Epithelial cell of proximal tubule (primary cell): ENCODE results near the gene COL4A1. TPM values are rescaled to one million over a fixed set of nuclear protein-coding genes. Genes with fewer than 3 reads are reported as not detected.

Source experiments
- DNase-seq: peaks from one replicate; pipeline ENCODE4 v3.0.0-alpha.2; 2011; ENCODE audit warnings: low read depth
- H3K4me3 ChIP-seq: 2 replicates; pipeline ENCODE4 v1.5.1; 2011; ENCODE audit warnings: low read depth, mild to moderate bottlenecking, low read length
- total RNA-seq: library from RNA; depleted of rRNA; stranded (reverse); fragments of >200 nt; gene quantifications from 2 replicates; pipeline ENCODE4 v1.2.3, GENCODE V29; 2015
- TF ChIP-seq, protein P1 (sequence below): conservative IDR thresholded peaks from 2 replicates; pipeline ENCODE4 v1.5.1; 2012; ENCODE audit warnings: low read depth, mild to moderate bottlenecking, low read length

COL4A1 gene
- total RNA-seq, 1 donor from 2014 or later, result 547 TPM

DNA sequence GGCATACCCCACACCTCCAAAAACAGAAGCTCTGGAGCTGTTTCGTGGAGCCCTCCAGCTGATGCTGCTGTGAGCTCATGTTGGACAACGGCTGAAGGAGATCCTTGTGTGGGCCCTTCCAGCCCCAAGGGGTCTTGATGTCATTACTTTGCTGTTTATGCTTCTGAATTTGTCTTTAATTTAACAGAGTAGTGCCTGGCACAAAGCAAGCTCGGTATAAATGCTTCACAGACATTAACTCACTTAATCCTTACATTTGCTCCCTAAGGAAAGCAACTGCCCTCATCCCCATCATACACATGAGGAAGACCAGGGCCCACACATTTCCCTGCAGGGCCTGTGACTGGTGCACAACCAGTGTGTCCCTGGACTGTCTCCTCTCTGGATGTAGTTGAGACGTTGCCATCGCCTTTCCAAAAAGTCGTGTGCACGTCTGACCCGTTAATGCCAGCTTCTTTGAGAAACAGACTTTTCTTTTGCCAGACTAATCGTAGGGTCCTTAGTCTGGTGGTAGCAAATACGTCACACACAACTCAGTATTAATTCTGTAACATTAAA, 7.6 kb downstream of the COL4A1 start:
- H3K4me3 ChIP-seq, result no peak overlapping the region
- no peak for DNase-seq
- TF ChIP-seq, protein P1, sequence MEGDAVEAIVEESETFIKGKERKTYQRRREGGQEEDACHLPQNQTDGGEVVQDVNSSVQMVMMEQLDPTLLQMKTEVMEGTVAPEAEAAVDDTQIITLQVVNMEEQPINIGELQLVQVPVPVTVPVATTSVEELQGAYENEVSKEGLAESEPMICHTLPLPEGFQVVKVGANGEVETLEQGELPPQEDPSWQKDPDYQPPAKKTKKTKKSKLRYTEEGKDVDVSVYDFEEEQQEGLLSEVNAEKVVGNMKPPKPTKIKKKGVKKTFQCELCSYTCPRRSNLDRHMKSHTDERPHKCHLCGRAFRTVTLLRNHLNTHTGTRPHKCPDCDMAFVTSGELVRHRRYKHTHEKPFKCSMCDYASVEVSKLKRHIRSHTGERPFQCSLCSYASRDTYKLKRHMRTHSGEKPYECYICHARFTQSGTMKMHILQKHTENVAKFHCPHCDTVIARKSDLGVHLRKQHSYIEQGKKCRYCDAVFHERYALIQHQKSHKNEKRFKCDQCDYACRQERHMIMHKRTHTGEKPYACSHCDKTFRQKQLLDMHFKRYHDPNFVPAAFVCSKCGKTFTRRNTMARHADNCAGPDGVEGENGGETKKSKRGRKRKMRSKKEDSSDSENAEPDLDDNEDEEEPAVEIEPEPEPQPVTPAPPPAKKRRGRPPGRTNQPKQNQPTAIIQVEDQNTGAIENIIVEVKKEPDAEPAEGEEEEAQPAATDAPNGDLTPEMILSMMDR, result no peak

DNA sequence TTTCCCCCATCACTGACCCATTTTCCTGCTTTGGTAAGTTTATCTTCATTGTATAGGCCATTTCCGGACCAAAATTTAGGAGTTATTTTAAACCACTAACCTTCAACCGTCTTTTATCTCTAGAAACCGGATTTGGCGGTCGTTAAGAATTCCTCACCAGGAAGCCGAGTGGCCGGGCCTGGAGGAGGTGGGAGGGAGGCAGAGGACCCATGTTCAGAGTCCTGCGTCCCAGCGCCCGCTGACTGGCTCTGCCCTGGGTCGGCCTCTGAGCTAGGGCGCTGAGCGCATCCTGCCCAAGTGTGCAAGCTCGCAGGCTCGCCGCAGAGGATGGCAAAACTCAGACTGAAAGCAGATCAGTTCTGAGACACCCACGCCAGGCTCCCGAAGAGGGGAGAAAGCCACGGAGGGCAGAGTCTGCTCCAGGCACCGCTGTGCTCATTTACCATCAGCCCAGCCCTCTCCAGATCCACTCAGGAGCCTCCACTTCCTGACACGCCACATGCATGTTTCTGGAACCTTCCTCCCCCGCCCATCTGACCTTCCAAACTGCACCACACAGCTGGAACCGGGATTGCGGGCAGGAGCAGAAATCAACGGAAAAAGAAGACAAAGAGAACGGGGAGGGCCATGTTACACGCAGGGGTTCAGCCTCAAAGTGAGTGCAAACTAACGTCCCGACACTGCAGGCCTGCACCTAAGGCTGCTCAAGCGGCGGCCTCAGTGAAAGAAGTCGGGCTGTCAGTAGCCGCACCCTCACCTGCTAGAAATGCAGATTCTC, 8.3 kb downstream of the COL4A1 start:
- H3K4me3 ChIP-seq, result no peak overlapping the region
- no peak for DNase-seq
- TF ChIP-seq, protein P1, result no peak

DNA sequence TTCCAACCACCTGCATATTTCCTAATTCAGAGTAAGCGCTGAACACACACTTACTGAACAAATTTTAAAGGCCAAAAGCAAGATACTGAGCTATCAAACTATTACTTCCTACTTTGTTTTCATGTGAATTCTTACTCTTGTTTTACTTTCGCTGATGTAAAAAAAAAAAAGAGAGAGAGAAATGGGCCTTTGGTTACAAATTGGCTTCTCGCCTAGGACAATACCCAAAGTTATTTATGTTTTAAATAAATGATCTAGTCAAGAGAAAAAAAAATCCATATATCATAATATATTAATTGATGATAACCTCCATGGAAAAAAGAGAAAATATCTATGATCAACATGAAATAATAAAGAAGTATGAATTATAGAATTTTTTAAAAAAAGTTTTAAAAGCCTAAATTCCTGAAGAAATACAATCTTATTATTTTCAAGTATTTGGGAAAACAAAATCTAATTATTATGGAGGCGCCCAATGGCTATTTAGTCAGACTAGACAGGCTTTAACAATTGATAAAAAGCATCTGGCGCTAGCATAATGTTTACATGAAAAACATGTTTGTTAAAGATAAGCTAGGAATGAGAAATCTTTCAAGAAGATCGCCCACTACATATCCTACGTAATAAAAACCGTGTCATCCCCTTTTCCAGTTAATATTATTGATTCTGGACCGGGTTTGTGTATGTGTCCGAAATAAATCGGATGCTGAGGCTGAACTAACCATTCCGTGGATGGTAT, 9.0 kb downstream of the COL4A1 start:
- no peak overlapping the region for H3K4me3 ChIP-seq
- TF ChIP-seq, protein P1, result no peak
- DNase-seq, result no peak

DNA sequence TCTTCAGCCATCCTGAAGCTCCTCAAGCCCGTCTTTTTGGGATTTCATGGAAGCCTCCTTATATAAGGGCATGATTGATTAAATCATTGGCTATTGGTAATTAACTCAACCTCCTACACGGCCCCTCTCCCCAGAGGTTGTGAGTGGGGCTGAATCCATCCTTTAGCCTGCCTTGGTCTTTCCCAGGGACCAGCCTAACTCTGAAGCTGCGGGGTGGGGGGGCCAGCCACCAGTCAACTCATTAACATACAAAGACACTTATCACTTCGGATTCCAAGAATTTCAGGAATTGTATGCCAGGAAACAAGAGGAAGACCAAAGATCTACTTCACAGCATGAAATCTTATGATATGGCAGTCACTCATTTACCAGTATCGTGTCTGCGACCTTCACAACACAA, 9.9 kb downstream of the COL4A1 start:
- TF ChIP-seq, protein P1, result no peak

DNA sequence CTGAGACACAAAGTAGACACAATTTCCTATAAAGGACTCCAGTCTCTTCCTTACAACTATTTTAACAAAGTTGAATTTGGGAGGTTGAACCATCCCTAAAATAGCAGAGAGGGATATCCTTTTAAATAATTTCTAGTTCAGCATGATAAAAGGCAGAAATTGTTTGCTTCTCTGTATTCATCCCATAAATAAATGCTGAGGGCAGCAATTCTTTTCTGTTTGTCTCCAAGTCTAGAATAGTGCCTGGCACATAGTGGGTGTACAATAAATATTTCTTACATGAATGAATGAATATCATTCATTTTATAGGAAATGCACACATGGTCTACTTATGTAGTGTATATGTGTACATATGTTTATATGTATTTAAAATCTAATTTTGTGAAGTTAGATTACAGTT, 12.3 kb downstream of the COL4A1 start:
- no peak overlapping the region for H3K4me3 ChIP-seq
- no peak for DNase-seq
- TF ChIP-seq, protein P1, result no peak

More for the DNA sequence above, 9.9 kb downstream of the COL4A1 start:
- no peak overlapping the region for H3K4me3 ChIP-seq
- no peak for DNase-seq

DNA sequence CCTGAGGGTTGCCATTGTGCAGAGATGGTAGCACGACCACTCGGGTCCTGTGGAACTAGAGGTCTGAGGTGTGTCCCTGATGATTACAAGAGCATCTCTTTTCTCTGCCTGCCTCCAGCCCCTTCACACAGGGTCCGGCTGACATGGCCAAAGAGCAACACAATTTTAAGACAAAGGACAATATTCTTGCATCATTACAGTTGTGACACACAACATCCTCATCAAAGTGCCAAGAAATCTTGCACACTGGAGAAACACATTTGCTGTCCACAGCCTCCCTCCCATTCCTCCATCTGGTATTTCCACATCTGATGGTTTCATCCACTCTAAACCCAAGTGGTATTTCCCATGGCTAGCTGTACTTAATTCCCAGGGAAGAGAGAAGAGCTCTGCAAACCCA, 12.8 kb downstream of the COL4A1 start:
- TF ChIP-seq, protein P1, result no peak
- DNase-seq, result no peak
- H3K4me3 ChIP-seq, result no peak overlapping the region
